ENCODE results near the gene DTX1.

- TF ChIP-seq CTCF (IDR thresholded peaks at IDR 0.05; ENCODE audit: extremely low read depth in 1 of 2, insufficient read depth in 1 of 2, low read depth in 1 of 2, low read length in 2 of 2) (no peak), POLR2A (IDR thresholded peaks at IDR 0.05; ENCODE audit: low read depth, low read length) (no peak), POLR2AphosphoS5 (IDR thresholded peaks at IDR 0.05; ENCODE audit: insufficient read depth, low read depth, low read length) (no peak), JUN (IDR thresholded peaks at IDR 0.05; ENCODE audit: borderline replicate concordance, insufficient read depth, insufficient read length, low read depth) (no peak), EZH2 (IDR thresholded peaks at IDR 0.05; ENCODE audit: borderline replicate concordance, low read depth, low read length, severe bottlenecking) (no peak), MYC (IDR thresholded peaks at IDR 0.05; ENCODE audit: low read depth, low read length) (no peak), MAX (IDR thresholded peaks at IDR 0.05; ENCODE audit: insufficient read depth, insufficient read length) (no peak)
These were observed 8.0 kb downstream of the DTX1 start for GRCh38 chr12:113064395-113065125.
